ENCODE results near the gene SNAP29. TPM values are rescaled to one million over a fixed set of nuclear protein-coding genes. Genes with fewer than 3 reads are reported as not detected.
"Not testable (repeated sequence)": the region's sequence is repeated elsewhere in the genome, so short reads cannot be mapped to it uniquely, and the experiment has no call there.

The SNAP29 gene
- total and polyA plus RNA-seq, 9 of the 15 experiments (the other 6 are each of a cell fraction or from before 2014, with no cell fraction given), result 19.5 to 250 (median 75.9) TPM

DNA sequence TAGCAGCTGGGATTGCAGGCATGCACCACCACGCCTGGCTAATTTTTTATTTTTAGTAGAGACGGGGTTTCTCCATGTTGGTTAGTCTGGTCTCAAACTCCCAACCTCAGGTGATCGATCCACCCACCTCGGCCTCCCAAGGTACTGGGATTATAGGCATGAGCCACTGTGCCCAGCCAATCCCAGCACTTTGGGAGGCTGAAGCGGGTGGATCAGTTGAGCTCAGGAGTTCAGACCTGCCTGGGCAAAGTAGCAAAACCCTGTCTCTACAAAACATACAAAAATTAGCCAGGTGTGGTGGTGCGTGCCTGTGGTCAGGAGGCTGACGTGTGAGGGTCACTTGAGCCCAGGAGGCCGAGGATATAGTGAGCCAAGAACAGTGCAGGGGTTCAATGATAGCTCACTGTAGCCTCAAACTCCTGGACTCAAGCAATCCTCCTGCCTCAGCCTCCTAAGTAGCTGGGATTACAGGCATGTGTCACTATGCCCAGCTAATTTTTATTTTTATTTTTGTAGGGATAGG, 37.0 kb upstream of the SNAP29 start:
- H3K9me1 ChIP-seq (ENCODE audit: control insufficient read depth, insufficient read depth, low read length); H4K20me1 ChIP-seq (replicated peaks; ENCODE audit: control insufficient read depth, insufficient read depth, low read length); H3K9me3 ChIP-seq (replicated peaks; ENCODE audit: control insufficient read depth, insufficient read depth, low read depth, low read length); H3K4me3 ChIP-seq; H3K4me2 ChIP-seq (ENCODE audit: insufficient read depth, low read length); H3K4me1 ChIP-seq (replicated peaks in 1 of 2; ENCODE audit: control insufficient read depth in 2 of 2, insufficient read depth in 2 of 2, low read length in 2 of 2); H2AFZ ChIP-seq (ENCODE audit: low read depth, low read length); in situ Hi-C loops (cut with MboI); CTCF ChIA-PET (ENCODE audit: low intra/inter-chr PET ratio); ATAC-seq; DNase-seq (ENCODE audit: extremely low read depth in 1 of 4, low spot score in 3 of 4); intact Hi-C loops (cut with micrococcal nuclease); H3K27me3 ChIP-seq (ENCODE audit: control insufficient read depth in 2 of 2, insufficient read depth in 2 of 2, low read length in 2 of 2); BruUV-seq (replicated peaks); H3K79me2 ChIP-seq (ENCODE audit: control insufficient read depth, insufficient read depth, low read length); FAIRE-seq; H3K9ac ChIP-seq (ENCODE audit: insufficient read depth in 1 of 2, low read depth in 2 of 2, low read length in 2 of 2); H3K27ac ChIP-seq (ENCODE audit: extremely low read depth, low read depth, low read length); TF ChIP-seq CEBPG (tag; conservative IDR thresholded peaks at IDR 0.05 in 1 of 2, IDR thresholded peaks at IDR 0.05 in 1 of 2); JUN (IDR thresholded peaks at IDR 0.05; ENCODE audit: borderline replicate concordance, low read depth, low read length); TEAD4 (IDR thresholded peaks at IDR 0.05; ENCODE audit: low read length): not testable (repeated sequence)
- peaks cover 70% of the 10 kb centered on the region for H3K36me3 ChIP-seq (ENCODE audit: control insufficient read depth, insufficient read depth, low read length)
- 93% methylated on average over 8 of the region's 8 CpGs for WGBS (ENCODE audit: insufficient coverage, low coverage, missing lambda C conversion rate)
- POLR2A ChIA-PET, result interaction anchor here (1.1 to 13.8 kb wide), 9 partner anchors 13 to 47 kb away, joined by 3 to 172 read pairs (median 5); no protein-coding TSS in a partner anchor
- TF ChIP-seq ATF2 (CRISPR knock-in tag; IDR thresholded peaks at IDR 0.05) (peak; percentile 29; the same call in 1 of the 2 replicates), IRF2 (CRISPR knock-in tag; IDR thresholded peaks at IDR 0.05) (0 out of 2 replicates have a peak, but pooled peaks have one; percentile 26), ZNF282 (CRISPR knock-in tag; IDR thresholded peaks at IDR 0.05) (peak; percentile 92; the same call in 1 of the 2 replicates), POLR2A (conservative IDR thresholded peaks at IDR 0.05) (0 out of 2 replicates have a peak, but pooled peaks have one; percentile 16), CEBPG (CRISPR knock-in tag; IDR thresholded peaks at IDR 0.05) (peak; percentile 55), TEAD1 (CRISPR knock-in tag; IDR thresholded peaks at IDR 0.05) (peak in 1 of 2 experiments; percentile 49; a peak in 1 of 4 replicates), JUN (CRISPR knock-in tag; IDR thresholded peaks at IDR 0.05; ENCODE audit: borderline replicate concordance) (0 out of 2 replicates have a peak, but pooled peaks have one; percentile 54), TEAD4 (CRISPR knock-in tag; IDR thresholded peaks at IDR 0.05; ENCODE audit: borderline replicate concordance) (peak; percentile 90; the same call in 1 of the 2 replicates), ZBTB1 (CRISPR knock-in tag; IDR thresholded peaks at IDR 0.05; ENCODE audit: borderline replicate concordance, low read depth) (0 out of 2 replicates have a peak, but pooled peaks have one; percentile 29), FOXA3 (CRISPR knock-in tag; conservative IDR thresholded peaks at IDR 0.05 in 1 of 2, IDR thresholded peaks at IDR 0.05 in 1 of 2) (0 out of 4 replicates have a peak, but pooled peaks of 1 of the 2 experiments have one; percentile 20), ZNF511 (CRISPR knock-in tag; IDR thresholded peaks at IDR 0.05) (peak; percentile 90; the same call in 1 of the 2 replicates)
- TF ChIP-seq, protein P1, sequence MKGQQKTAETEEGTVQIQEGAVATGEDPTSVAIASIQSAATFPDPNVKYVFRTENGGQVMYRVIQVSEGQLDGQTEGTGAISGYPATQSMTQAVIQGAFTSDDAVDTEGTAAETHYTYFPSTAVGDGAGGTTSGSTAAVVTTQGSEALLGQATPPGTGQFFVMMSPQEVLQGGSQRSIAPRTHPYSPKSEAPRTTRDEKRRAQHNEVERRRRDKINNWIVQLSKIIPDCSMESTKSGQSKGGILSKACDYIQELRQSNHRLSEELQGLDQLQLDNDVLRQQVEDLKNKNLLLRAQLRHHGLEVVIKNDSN (CRISPR knock-in tag; IDR thresholded peaks at IDR 0.05), result peak; percentile 54
- TF ChIP-seq, protein P2, sequence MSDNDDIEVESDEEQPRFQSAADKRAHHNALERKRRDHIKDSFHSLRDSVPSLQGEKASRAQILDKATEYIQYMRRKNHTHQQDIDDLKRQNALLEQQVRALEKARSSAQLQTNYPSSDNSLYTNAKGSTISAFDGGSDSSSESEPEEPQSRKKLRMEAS (CRISPR knock-in tag; IDR thresholded peaks at IDR 0.05), result peak; percentile 58; the same call in 1 of the 2 replicates
